ENCODE results near the gene DBI. TPM values are rescaled to one million over a fixed set of nuclear protein-coding genes. Genes with fewer than 3 reads are reported as not detected.

The DBI gene
- total and polyA plus RNA-seq, 2 donors (not counting 1 experiment from before 2014, with no cell fraction given), result 45.2 to 69.4 TPM

DNA sequence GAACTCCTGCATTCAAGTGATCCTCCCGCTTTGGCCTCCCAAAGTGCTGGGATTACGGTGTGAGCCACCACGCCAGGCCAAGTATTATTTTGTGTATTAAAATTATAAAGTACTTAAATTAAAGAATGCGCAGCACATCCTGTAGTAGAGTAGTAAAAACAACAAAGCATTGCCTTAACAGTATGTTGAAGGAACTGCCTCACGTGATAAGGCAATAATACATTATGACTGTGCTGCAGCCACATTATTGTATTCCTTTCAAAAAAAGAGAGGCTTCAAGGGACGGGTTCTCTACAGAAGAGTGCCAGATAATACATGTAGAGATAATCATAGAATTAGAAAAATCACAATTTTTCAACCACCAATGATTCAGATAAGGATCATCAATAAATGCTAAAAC, 33.8 kb upstream of the DBI start:
- Mint-ChIP-seq H3K4me3 (no peak overlapping the region), H3K27me3 (no peaks in the 10 kb centered on the region), H3K9me3 (ENCODE audit: insufficient read depth) (no peaks in the 10 kb centered on the region), H3K4me1 (peaks cover 3% of the 10 kb centered on the region), H3K27ac (no peak overlapping the region)
- WGBS (ENCODE audit: insufficient coverage), result no CpG with 5 or more reads among the region's 6 CpGs
- peaks cover 0 to 3% of the 10 kb centered on the region in 2 experiments for H3K36me3 ChIP-seq (replicated peaks in 1 of 2; ENCODE audit: control extremely low read depth in 1 of 2, control insufficient read depth in 1 of 2, extremely low read depth in 1 of 2, insufficient read depth in 2 of 2, low read length in 1 of 2)
- no peaks in the 10 kb centered on the region for H4K20me1 ChIP-seq (ENCODE audit: control insufficient read depth, insufficient read depth, low read length, poor library complexity, severe bottlenecking)
- no peaks in the 10 kb centered on the region for H3K9me3 ChIP-seq (ENCODE audit: control extremely low read depth in 1 of 3, control insufficient read depth in 2 of 3, insufficient read depth in 1 of 3, low read length in 2 of 3)
- intact Hi-C loops (cut with micrococcal nuclease), result no loop called here
- no peak overlapping the region for H3K4me3 ChIP-seq (ENCODE audit: control extremely low read depth in 1 of 5, extremely low read depth in 1 of 5, insufficient read depth in 1 of 5, low read depth in 2 of 5, low read length in 4 of 5)
- H3K9ac ChIP-seq (ENCODE audit: low read length), result no peak overlapping the region
- no peak overlapping the region for H3K4me2 ChIP-seq (replicated peaks; ENCODE audit: low read depth, low read length, poor library complexity, severe bottlenecking)
- TF ChIP-seq EZH2 (IDR thresholded peaks at IDR 0.05; ENCODE audit: borderline replicate concordance, insufficient read depth, low read depth, low read length, poor library complexity, severe bottlenecking), result no peak
- TF ChIP-seq, protein P1, sequence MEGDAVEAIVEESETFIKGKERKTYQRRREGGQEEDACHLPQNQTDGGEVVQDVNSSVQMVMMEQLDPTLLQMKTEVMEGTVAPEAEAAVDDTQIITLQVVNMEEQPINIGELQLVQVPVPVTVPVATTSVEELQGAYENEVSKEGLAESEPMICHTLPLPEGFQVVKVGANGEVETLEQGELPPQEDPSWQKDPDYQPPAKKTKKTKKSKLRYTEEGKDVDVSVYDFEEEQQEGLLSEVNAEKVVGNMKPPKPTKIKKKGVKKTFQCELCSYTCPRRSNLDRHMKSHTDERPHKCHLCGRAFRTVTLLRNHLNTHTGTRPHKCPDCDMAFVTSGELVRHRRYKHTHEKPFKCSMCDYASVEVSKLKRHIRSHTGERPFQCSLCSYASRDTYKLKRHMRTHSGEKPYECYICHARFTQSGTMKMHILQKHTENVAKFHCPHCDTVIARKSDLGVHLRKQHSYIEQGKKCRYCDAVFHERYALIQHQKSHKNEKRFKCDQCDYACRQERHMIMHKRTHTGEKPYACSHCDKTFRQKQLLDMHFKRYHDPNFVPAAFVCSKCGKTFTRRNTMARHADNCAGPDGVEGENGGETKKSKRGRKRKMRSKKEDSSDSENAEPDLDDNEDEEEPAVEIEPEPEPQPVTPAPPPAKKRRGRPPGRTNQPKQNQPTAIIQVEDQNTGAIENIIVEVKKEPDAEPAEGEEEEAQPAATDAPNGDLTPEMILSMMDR (IDR thresholded peaks at IDR 0.05), result no peak
- CTCF ChIA-PET, result no interaction called here
- H2AFZ ChIP-seq (ENCODE audit: insufficient read depth, low read depth, low read length, poor library complexity, severe bottlenecking), result no peak overlapping the region
- H3K79me2 ChIP-seq (ENCODE audit: control insufficient read depth, insufficient read depth, low read length), result no peaks in the 10 kb centered on the region
- DNase-seq, result no peak
- H3K27me3 ChIP-seq (replicated peaks in 1 of 4; ENCODE audit: control extremely low read depth in 1 of 4, control insufficient read depth in 3 of 4, insufficient read depth in 4 of 4, low read length in 3 of 4), result no peaks in the 10 kb centered on the region
- no peak overlapping the region for H3K27ac ChIP-seq (ENCODE audit: low read length in 2 of 2)
- POLR2A ChIA-PET, result no interaction called here
- ATAC-seq (ENCODE audit: low read depth), result no peak
- peaks cover 5 to 6% of the 10 kb centered on the region in 2 donors for H3K4me1 ChIP-seq (ENCODE audit: control insufficient read depth in 2 of 2, insufficient read depth in 2 of 2, low read length in 2 of 2)

DNA sequence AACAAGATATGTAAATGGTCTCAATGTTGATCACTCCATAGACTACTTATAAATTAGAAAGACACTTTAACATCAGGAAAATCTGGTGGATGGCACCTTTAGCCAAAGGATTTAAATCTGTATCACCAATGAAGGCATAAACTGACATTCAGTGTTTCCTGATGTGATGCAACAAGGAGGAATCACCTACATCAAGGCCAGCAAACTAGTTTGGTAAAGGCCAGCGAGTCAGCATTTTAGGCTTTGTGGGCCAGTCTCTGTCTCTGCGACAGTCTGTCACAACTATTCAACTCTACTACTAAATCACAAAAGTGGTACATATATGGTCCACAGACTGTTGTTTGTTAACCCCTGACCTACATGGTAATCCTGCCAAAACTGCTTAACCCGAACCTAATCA, 33.4 kb upstream of the DBI start:
- H2AFZ ChIP-seq (ENCODE audit: insufficient read depth, low read depth, low read length, poor library complexity, severe bottlenecking), result no peak overlapping the region
- Mint-ChIP-seq H3K27ac (no peak overlapping the region), H3K4me1 (peaks cover 7% of the 10 kb centered on the region), H3K9me3 (ENCODE audit: insufficient read depth) (no peaks in the 10 kb centered on the region), H3K27me3 (no peaks in the 10 kb centered on the region), H3K4me3 (no peak overlapping the region)
- no peak overlapping the region for H3K4me2 ChIP-seq (replicated peaks; ENCODE audit: low read depth, low read length, poor library complexity, severe bottlenecking)
- CTCF ChIA-PET, result no interaction called here
- H3K27ac ChIP-seq (ENCODE audit: low read length in 2 of 2), result no peak overlapping the region
- peaks cover 9 to 10% of the 10 kb centered on the region in 2 donors for H3K4me1 ChIP-seq (ENCODE audit: control insufficient read depth in 2 of 2, insufficient read depth in 2 of 2, low read length in 2 of 2)
- H4K20me1 ChIP-seq (ENCODE audit: control insufficient read depth, insufficient read depth, low read length, poor library complexity, severe bottlenecking), result no peaks in the 10 kb centered on the region
- no peak overlapping the region for H3K4me3 ChIP-seq (ENCODE audit: control extremely low read depth in 1 of 5, extremely low read depth in 1 of 5, insufficient read depth in 1 of 5, low read depth in 2 of 5, low read length in 4 of 5)
- ATAC-seq (ENCODE audit: low read depth) (no peak), DNase-seq (no peak)
- no peaks in the 10 kb centered on the region for H3K9me3 ChIP-seq (ENCODE audit: control extremely low read depth in 1 of 3, control insufficient read depth in 2 of 3, insufficient read depth in 1 of 3, low read length in 2 of 3)
- H3K9ac ChIP-seq (ENCODE audit: low read length), result no peak overlapping the region
- TF ChIP-seq, protein P1 (IDR thresholded peaks at IDR 0.05), result no peak
- no peak for TF ChIP-seq EZH2 (IDR thresholded peaks at IDR 0.05; ENCODE audit: borderline replicate concordance, insufficient read depth, low read depth, low read length, poor library complexity, severe bottlenecking)
- H3K27me3 ChIP-seq (replicated peaks in 1 of 4; ENCODE audit: control extremely low read depth in 1 of 4, control insufficient read depth in 3 of 4, insufficient read depth in 4 of 4, low read length in 3 of 4), result no peaks in the 10 kb centered on the region
- intact Hi-C loops (cut with micrococcal nuclease), result no loop called here
- H3K36me3 ChIP-seq (replicated peaks in 1 of 2; ENCODE audit: control extremely low read depth in 1 of 2, control insufficient read depth in 1 of 2, extremely low read depth in 1 of 2, insufficient read depth in 2 of 2, low read length in 1 of 2), result peaks cover 0 to 3% of the 10 kb centered on the region in 2 experiments
- POLR2A ChIA-PET, result no interaction called here
- 100% methylated on average over 2 of the region's 3 CpGs for WGBS (ENCODE audit: insufficient coverage)
- H3K79me2 ChIP-seq (ENCODE audit: control insufficient read depth, insufficient read depth, low read length), result no peaks in the 10 kb centered on the region
